HG02759 (cell line): ENCODE measurements around the gene OLFM1.

Experiments used
- ATAC-seq: cut with Tn5 transposase; IDR thresholded peaks from one replicate; pipeline ENCODE4 v1.9.1; 2021; ENCODE audit warnings: mild to moderate bottlenecking, moderate library complexity; ENCODE audit not compliant: unreplicated experiment

Gene OLFM1

GRCh38 chr9:135076143-135076875 is 11.2 kb upstream of the OLFM1 start:
- ATAC-seq, result no peak

- no peak for ATAC-seq
These were observed 10.5 kb upstream of the OLFM1 start for GRCh38 chr9:135076876-135077430.

- ATAC-seq, result no peak
These were observed 9.8 kb upstream of the OLFM1 start for GRCh38 chr9:135077497-135078200.

GRCh38 chr9:135078361-135078821 is 9.1 kb upstream of the OLFM1 start:
- no peak for ATAC-seq

GRCh38 chr9:135079018-135079417 is 8.4 kb upstream of the OLFM1 start:
- ATAC-seq, result no peak

- no peak for ATAC-seq
These were observed 7.8 kb upstream of the OLFM1 start for GRCh38 chr9:135079676-135080075.

GRCh38 chr9:135080286-135081263 is 6.9 kb upstream of the OLFM1 start:
- no peak for ATAC-seq

GRCh38 chr9:135081264-135081660 is 6.2 kb upstream of the OLFM1 start:
- no peak for ATAC-seq

GRCh38 chr9:135081731-135082130 is 5.7 kb upstream of the OLFM1 start:
- ATAC-seq, result no peak

GRCh38 chr9:135082536-135082935 is 4.9 kb upstream of the OLFM1 start:
- no peak for ATAC-seq

GRCh38 chr9:135083241-135083810 is 4.1 kb upstream of the OLFM1 start:
- no peak for ATAC-seq

- ATAC-seq, result no peak
These were observed 3.6 kb upstream of the OLFM1 start for GRCh38 chr9:135083831-135084230.

GRCh38 chr9:135084262-135084661 is 3.2 kb upstream of the OLFM1 start:
- ATAC-seq, result no peak

GRCh38 chr9:135084881-135085760 is 2.3 kb upstream of the OLFM1 start:
- no peak for ATAC-seq

- ATAC-seq, result no peak
These were observed 1.5 kb upstream of the OLFM1 start for GRCh38 chr9:135085830-135086546.

GRCh38 chr9:135086597-135087488 is 625 bp upstream of the OLFM1 start:
- ATAC-seq, result no peak

GRCh38 chr9:135087899-135088347 is 455 bp downstream of the OLFM1 start:
- ATAC-seq, result no peak
